ENCODE results near the gene SERPINI1. TPM values are rescaled to one million over a fixed set of nuclear protein-coding genes. Genes with fewer than 3 reads are reported as not detected.

SERPINI1 gene
- total RNA-seq, 2 donors from 2014 or later = 2.3 to 15.3 TPM

DNA sequence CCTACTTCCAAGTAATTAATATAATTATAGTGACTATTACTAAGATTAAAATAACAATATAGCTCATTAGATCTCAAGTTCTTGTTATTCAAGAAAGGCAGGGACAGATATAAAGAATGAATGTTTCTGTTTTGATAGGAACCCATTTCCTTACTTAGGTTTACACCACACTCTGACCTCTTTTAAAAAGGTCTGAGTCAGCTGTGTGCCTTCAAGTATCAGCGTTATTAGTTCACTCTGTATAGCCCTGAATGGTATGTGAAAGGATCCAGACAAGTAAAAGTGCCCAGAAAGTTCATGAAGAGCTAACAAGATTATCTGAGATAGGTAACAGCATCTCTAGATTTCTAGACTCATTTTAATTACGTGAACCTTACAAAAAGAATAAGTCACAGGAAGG is 29.7 kb upstream of the SERPINI1 start:
- intact Hi-C loops (cut with DNase I) = no loop called here
- Histone ChIP-seq H3K4me1 (replicated peaks) (no peaks in the 10 kb centered on the region), H3K36me3 (no peaks in the 10 kb centered on the region), H3K27ac (no peak overlapping the region), H3K27me3 (replicated peaks; ENCODE audit: insufficient read depth) (no peaks in the 10 kb centered on the region), H3K9me3 (no peaks in the 10 kb centered on the region), H3K4me3 (no peak overlapping the region)
- DNase-seq (ENCODE audit: low spot score) = no peak
- WGBS = 72% methylated on average over 2 of the region's 2 CpGs
- no peak for TF ChIP-seq CTCF (IDR thresholded peaks at IDR 0.05)
- no peak for TF ChIP-seq POLR2AphosphoS5 (IDR thresholded peaks at IDR 0.05)
- TF ChIP-seq POLR2A (IDR thresholded peaks at IDR 0.05) = no peak

DNA sequence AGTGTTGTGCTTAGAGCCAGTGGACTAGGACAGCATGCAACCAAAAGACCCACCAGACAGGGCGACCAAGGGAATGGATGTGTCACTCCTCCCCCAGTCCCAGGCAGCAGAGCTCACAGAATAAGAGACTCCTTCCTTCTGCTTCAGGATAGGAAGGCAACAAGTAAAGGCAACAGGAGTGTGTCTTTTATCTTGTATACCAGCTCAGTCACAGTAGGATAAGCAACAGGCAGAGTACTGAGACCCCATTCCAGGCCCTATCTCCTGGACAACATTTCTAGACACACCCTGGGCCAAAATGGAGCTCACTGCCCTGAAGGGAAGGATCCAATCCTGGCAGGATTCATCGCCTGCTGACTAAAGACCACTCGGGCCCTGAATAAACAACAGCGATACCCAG is 25.8 kb upstream of the SERPINI1 start:
- intact Hi-C loops (cut with DNase I) = no loop called here
- TF ChIP-seq CTCF (IDR thresholded peaks at IDR 0.05) (no peak), POLR2AphosphoS5 (IDR thresholded peaks at IDR 0.05) (no peak), POLR2A (IDR thresholded peaks at IDR 0.05) (no peak)
- no peak for DNase-seq (ENCODE audit: low spot score)
- Histone ChIP-seq H3K4me3 (no peak overlapping the region), H3K27ac (no peak overlapping the region), H3K9me3 (no peaks in the 10 kb centered on the region), H3K36me3 (no peaks in the 10 kb centered on the region), H3K4me1 (replicated peaks) (no peaks in the 10 kb centered on the region), H3K27me3 (replicated peaks; ENCODE audit: insufficient read depth) (no peaks in the 10 kb centered on the region)
- 79% methylated on average over 4 of the region's 4 CpGs for WGBS

DNA sequence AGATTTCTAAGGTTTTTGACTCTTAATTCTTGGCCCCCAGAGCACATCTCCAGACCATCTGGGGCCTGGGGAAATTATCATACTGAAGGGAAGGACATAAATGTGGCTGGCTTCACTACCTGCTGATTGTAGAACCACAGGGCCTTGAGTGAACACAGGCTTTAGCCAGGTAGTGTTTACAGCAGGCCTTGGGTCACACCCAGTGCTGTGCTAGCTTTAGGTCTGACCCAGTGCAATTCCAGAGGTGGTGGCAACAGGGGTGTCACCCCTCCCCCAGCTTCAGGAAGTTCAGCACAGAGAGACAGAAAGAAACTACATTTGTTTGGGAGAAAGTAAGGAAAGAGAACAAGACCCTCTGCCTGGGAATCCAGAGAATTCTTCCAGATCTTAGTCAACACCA is 25.0 kb upstream of the SERPINI1 start:
- intact Hi-C loops (cut with DNase I) = no loop called here
- Histone ChIP-seq H3K27me3 (replicated peaks; ENCODE audit: insufficient read depth) (no peaks in the 10 kb centered on the region), H3K4me3 (no peak overlapping the region), H3K27ac (no peak overlapping the region), H3K36me3 (no peaks in the 10 kb centered on the region), H3K4me1 (replicated peaks) (no peaks in the 10 kb centered on the region), H3K9me3 (no peaks in the 10 kb centered on the region)
- no peak for DNase-seq (ENCODE audit: low spot score)
- no peak for TF ChIP-seq POLR2A (IDR thresholded peaks at IDR 0.05)
- no peak for TF ChIP-seq CTCF (IDR thresholded peaks at IDR 0.05)
- TF ChIP-seq POLR2AphosphoS5 (IDR thresholded peaks at IDR 0.05) = no peak

GRCh38 chr3:167711439-167711838 is 24.1 kb upstream of the SERPINI1 start:
- Histone ChIP-seq H3K4me1 (replicated peaks) (no peaks in the 10 kb centered on the region), H3K36me3 (no peaks in the 10 kb centered on the region), H3K27ac (no peak overlapping the region), H3K4me3 (no peak overlapping the region), H3K9me3 (no peaks in the 10 kb centered on the region), H3K27me3 (replicated peaks; ENCODE audit: insufficient read depth) (no peaks in the 10 kb centered on the region)
- 91% methylated on average over 1 of the region's 1 CpG for WGBS
- TF ChIP-seq CTCF (IDR thresholded peaks at IDR 0.05) (no peak), POLR2AphosphoS5 (IDR thresholded peaks at IDR 0.05) (no peak), POLR2A (IDR thresholded peaks at IDR 0.05) (no peak)
- intact Hi-C loops (cut with DNase I) = no loop called here
- DNase-seq (ENCODE audit: low spot score) = no peak

DNA sequence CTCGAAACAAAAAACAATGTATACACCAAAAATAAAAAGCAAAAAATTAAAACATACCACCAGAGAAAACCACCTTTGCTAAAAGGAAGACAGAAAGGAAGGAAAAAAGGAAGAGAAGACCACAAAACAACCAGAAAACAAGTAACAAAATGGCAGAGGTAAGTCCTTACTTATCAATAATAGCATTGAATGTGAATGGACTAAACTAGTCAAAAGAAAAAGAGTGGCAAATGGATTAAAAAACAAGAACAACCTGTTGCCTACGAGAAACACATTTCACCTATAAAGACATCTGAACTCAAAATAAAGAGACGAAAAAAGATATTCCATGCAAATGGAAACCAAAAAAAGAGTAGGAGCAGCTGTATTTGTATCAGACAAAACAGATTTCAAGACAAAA is 23.1 kb upstream of the SERPINI1 start:
- Histone ChIP-seq H3K36me3 (no peaks in the 10 kb centered on the region), H3K27ac (no peak overlapping the region), H3K27me3 (replicated peaks; ENCODE audit: insufficient read depth) (no peaks in the 10 kb centered on the region), H3K9me3 (no peaks in the 10 kb centered on the region), H3K4me3 (no peak overlapping the region), H3K4me1 (replicated peaks) (no peaks in the 10 kb centered on the region)
- DNase-seq (ENCODE audit: low spot score) = no peak
- 95% methylated on average over 3 of the region's 3 CpGs for WGBS
- TF ChIP-seq POLR2A (IDR thresholded peaks at IDR 0.05) = no peak
- no peak for TF ChIP-seq POLR2AphosphoS5 (IDR thresholded peaks at IDR 0.05)
- TF ChIP-seq CTCF (IDR thresholded peaks at IDR 0.05) = no peak
- intact Hi-C loops (cut with DNase I) = no loop called here
